HG02759 (cell line): Measurements from ENCODE around the gene NME8.

Source experiments
- ATAC-seq: cut with Tn5 transposase; IDR thresholded peaks from one replicate; pipeline ENCODE4 v1.9.1; 2021; ENCODE audit warnings: mild to moderate bottlenecking, moderate library complexity; ENCODE audit not compliant: unreplicated experiment

NME8 gene

GRCh38 chr7:37930226-37930948 is 82.0 kb downstream of the NME8 start:
- ATAC-seq, result no peak

- no peak for ATAC-seq
Observed at GRCh38 chr7:37932543-37932942, 84.1 kb downstream of the NME8 start.

- ATAC-seq, result no peak
Observed at GRCh38 chr7:37933018-37933566, 84.7 kb downstream of the NME8 start.

- peak; percentile 52 for ATAC-seq
Observed at GRCh38 chr7:37942934-37943610, 94.7 kb downstream of the NME8 start.

- peak; percentile 54 for ATAC-seq
Observed at GRCh38 chr7:37943905-37944736, 95.7 kb downstream of the NME8 start.

- ATAC-seq, result no peak
Observed at GRCh38 chr7:37944737-37945054, 96.3 kb downstream of the NME8 start.

- ATAC-seq, result no peak
Observed at GRCh38 chr7:37945336-37945735, 96.9 kb downstream of the NME8 start.

- no peak for ATAC-seq
Observed at GRCh38 chr7:37947138-37947940, 98.9 kb downstream of the NME8 start.

GRCh38 chr7:37947941-37948210 is 99.5 kb downstream of the NME8 start:
- no peak for ATAC-seq
